HG03575 (cell line): ENCODE data around the gene C11orf68.
"Not testable (repeated sequence)": the region's sequence is repeated elsewhere in the genome, so short reads cannot be mapped to it uniquely, and the experiment has no call there.

ENCODE experiments used
- ATAC-seq: cut with Tn5 transposase; IDR thresholded peaks from one replicate; pipeline ENCODE4 v1.9.1; 2021; ENCODE audit not compliant: unreplicated experiment, insufficient number of reproducible peaks, low FRiP score; ENCODE audit errors: extremely low read depth

Gene C11orf68

GRCh38 chr11:65918211-65919140, at the start of gene C11orf68:
Gene C11orf68, minus strand, starts transcription at chr11:65919062. Its CDS starts 31 bp downstream, at chr11:65919031.
- no peak for ATAC-seq

- no peak for ATAC-seq
Measured at GRCh38 chr11:65967329-65967934, 48.6 kb upstream of the C11orf68 start.

- no peak for ATAC-seq
Measured at GRCh38 chr11:65965986-65966762, 47.3 kb upstream of the C11orf68 start.

- ATAC-seq = no peak
Measured at GRCh38 chr11:65964906-65965305, 46.0 kb upstream of the C11orf68 start.

- ATAC-seq = no peak
Measured at GRCh38 chr11:65962141-65962564, 43.3 kb upstream of the C11orf68 start.

GRCh38 chr11:65961267-65962140, 42.6 kb upstream of the C11orf68 start, which contains the start of gene SART1:
Gene SART1, plus strand, starts transcription at chr11:65961734. Its CDS starts 47 bp downstream, at chr11:65961781.
- no peak for ATAC-seq

- no peak for ATAC-seq
Measured at GRCh38 chr11:65960824-65961266, 42.0 kb upstream of the C11orf68 start.

- no peak for ATAC-seq
Measured at GRCh38 chr11:65958774-65959420, 40.0 kb upstream of the C11orf68 start.

- no peak for ATAC-seq
Measured at GRCh38 chr11:65958291-65958690, 39.4 kb upstream of the C11orf68 start.

GRCh38 chr11:65954771-65955170, 35.9 kb upstream of the C11orf68 start:
- no peak for ATAC-seq

- no peak for ATAC-seq
Measured at GRCh38 chr11:65953471-65953870, 34.6 kb upstream of the C11orf68 start.

- ATAC-seq = no peak
Measured at GRCh38 chr11:65952052-65952521, 33.2 kb upstream of the C11orf68 start.

- not testable (repeated sequence) for ATAC-seq
Measured at GRCh38 chr11:65951641-65952040, 32.8 kb upstream of the C11orf68 start.

GRCh38 chr11:65950711-65951110, 31.8 kb upstream of the C11orf68 start:
- ATAC-seq = not testable (repeated sequence)

GRCh38 chr11:65947603-65948125, 28.8 kb upstream of the C11orf68 start:
- no peak for ATAC-seq

- ATAC-seq = no peak
Measured at GRCh38 chr11:65947133-65947532, 28.3 kb upstream of the C11orf68 start.

- no peak for ATAC-seq
Measured at GRCh38 chr11:65946655-65947054, 27.8 kb upstream of the C11orf68 start.
